ENCODE data around the gene AP1M2. TPM values are rescaled to one million over a fixed set of nuclear protein-coding genes. Genes with fewer than 3 reads are reported as not detected.

Gene AP1M2
- total RNA-seq, 3 donors from 2014 or later, result 42.6 to 140 (median 131) TPM

DNA sequence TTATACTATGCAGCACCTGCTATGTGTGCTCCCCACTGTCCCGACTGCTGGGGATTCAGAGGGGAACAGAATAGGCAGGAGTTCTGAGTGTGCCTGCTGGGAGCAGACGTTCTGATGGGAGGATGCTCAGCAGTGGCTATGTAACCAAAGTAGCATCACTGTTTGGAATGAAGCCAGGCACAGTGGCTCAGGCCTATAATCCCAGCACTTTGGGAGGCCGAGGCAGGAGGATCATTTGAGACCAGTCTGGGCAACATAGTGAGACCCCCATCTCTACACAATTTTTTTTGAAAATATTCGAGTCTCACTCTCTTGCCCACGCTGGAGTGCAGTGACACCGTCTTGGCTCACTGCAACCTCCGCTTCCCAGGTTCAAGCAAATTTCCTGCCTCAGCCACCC lies 37.4 kb downstream of the AP1M2 start:
- Histone ChIP-seq H3K9me3 (no peaks in the 10 kb centered on the region), H3K36me3 (ENCODE audit: low read depth) (peaks cover 21% of the 10 kb centered on the region), H3K4me3 (no peak overlapping the region), H3K4me1 (ENCODE audit: low read depth) (peaks cover 31% of the 10 kb centered on the region)
- ATAC-seq (no peak), DNase-seq (no peak)
- TF ChIP-seq, protein P1, sequence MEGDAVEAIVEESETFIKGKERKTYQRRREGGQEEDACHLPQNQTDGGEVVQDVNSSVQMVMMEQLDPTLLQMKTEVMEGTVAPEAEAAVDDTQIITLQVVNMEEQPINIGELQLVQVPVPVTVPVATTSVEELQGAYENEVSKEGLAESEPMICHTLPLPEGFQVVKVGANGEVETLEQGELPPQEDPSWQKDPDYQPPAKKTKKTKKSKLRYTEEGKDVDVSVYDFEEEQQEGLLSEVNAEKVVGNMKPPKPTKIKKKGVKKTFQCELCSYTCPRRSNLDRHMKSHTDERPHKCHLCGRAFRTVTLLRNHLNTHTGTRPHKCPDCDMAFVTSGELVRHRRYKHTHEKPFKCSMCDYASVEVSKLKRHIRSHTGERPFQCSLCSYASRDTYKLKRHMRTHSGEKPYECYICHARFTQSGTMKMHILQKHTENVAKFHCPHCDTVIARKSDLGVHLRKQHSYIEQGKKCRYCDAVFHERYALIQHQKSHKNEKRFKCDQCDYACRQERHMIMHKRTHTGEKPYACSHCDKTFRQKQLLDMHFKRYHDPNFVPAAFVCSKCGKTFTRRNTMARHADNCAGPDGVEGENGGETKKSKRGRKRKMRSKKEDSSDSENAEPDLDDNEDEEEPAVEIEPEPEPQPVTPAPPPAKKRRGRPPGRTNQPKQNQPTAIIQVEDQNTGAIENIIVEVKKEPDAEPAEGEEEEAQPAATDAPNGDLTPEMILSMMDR (IDR thresholded peaks at IDR 0.05), result no peak
- intact Hi-C loops (cut with DNase I, micrococcal nuclease), result no loop called here

DNA sequence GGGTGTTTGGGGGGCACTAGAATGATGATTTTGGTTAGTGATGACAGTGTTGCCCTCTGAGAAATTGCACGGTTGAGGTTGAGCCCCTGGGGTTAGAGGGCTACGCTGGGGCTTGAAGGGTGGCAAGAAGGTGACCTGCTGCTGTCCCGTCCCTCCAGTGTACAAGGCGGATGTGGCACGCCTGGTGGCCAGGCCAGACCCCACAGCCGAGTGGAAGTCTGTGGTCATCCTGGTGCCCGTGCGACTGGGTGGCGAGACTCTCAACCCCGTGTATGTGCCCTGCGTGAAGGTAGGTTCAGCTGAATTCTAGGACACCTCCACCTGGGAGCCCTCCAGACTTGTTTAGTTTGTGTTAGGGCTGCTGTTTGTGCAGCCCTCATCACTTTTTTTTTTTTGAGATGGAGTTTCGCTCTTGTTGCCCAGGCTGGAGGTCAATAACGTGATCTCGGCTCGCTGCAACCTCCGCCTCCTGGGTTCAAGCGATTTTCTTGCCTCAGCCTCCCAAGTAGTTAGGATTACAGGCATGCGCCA lies 38.3 kb downstream of the AP1M2 start:
- Histone ChIP-seq H3K4me3 (no peak overlapping the region), H3K9me3 (no peaks in the 10 kb centered on the region), H3K4me1 (ENCODE audit: low read depth) (peaks cover 28% of the 10 kb centered on the region), H3K36me3 (ENCODE audit: low read depth) (peaks cover 21% of the 10 kb centered on the region)
- TF ChIP-seq, protein P1 (IDR thresholded peaks at IDR 0.05), result no peak
- DNase-seq (no peak), ATAC-seq (no peak)
- intact Hi-C loops (cut with DNase I, micrococcal nuclease), result no loop called here

DNA sequence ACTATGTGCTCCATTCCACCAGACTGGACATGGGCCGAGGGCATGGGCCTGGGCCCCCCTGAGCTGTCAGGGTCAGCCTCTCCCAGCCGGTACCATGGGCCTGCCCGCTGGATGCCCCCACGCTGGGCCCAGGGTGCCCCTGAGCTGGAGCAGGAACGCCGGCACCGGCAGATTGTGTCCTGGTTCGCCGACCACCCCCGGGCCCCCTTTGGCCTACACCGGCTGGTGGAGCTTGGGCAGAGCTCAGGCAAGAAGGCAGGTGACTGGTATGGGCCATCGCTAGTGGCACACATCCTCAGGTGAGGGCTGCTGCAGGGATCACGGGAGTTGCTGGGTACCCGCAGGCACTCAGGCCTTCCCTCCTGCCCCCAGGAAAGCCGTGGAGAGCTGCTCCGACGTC lies 40.3 kb downstream of the AP1M2 start:
- ATAC-seq, result no peak
- Histone ChIP-seq H3K4me1 (ENCODE audit: low read depth) (peaks cover 33% of the 10 kb centered on the region), H3K9me3 (no peaks in the 10 kb centered on the region), H3K36me3 (ENCODE audit: low read depth) (peaks cover 21% of the 10 kb centered on the region), H3K4me3 (no peak overlapping the region)
- TF ChIP-seq, protein P1 (IDR thresholded peaks at IDR 0.05), result no peak
- intact Hi-C loops (cut with DNase I, micrococcal nuclease), result no loop called here
- DNase-seq, result no peak

DNA sequence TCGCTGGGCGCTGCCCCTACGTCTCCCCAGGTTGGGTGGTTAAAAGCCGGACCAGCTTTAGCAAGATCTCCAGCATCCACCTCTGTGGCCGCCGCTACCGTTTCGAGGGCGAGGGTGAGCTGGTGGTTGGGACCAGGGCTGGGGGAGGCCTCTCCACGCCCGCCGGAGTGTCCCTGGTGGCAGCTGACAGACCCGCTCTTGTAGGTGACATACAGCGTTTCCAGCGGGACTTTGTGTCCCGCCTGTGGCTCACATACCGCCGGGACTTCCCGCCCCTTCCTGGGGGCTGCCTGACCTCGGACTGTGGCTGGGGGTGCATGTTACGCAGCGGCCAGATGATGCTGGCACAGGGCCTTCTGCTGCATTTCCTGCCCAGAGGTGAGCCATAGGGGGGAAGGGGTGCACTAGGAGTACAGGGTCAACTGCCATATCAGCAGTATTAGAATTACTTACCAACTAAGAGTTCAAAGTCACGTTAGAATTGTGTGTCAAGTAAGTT lies 42.3 kb downstream of the AP1M2 start:
- TF ChIP-seq, protein P1 (IDR thresholded peaks at IDR 0.05), result no peak
- peak overlapping the region; percentile 95 for H3K4me3 ChIP-seq
- intact Hi-C loops (cut with DNase I, micrococcal nuclease), result no loop called here
- DNase-seq (peak in 2 of 3 donors; percentile 58 to 66), ATAC-seq (no peak)
- peaks cover 15% of the 10 kb centered on the region for H3K36me3 ChIP-seq (ENCODE audit: low read depth)
- H3K9me3 ChIP-seq, result no peaks in the 10 kb centered on the region
- peaks cover 24% of the 10 kb centered on the region for H3K4me1 ChIP-seq (ENCODE audit: low read depth)

DNA sequence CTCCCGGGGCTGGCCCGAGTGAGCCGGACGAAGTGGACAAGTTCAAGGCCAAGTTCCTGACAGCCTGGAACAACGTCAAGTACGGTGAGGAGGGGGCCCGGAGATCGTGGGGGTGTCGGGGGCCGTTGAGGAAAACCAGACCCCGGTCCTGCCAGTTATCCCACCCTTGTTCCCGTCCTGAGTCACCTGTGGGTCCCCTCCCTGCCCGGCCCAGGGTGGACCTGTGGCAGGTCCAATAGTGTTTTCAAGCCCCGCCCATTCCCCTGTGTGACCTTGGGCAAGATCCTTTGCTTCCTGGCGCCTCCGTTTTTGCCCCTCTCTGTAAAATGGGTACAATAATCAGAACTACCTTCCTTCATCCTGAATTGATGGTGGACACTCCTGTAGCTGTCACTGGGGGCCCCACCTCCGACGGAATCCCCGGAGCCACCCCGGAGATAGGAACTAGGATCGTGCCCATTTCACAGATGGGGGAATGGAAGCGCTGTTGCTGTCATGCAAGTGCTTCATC lies 42.8 kb downstream of the AP1M2 start:
- H3K36me3 ChIP-seq (ENCODE audit: low read depth), result peaks cover 10% of the 10 kb centered on the region
- intact Hi-C loops (cut with DNase I, micrococcal nuclease), result no loop called here
- DNase-seq, result peak; percentile 82 to 89 (median 82)
- peak overlapping the region; percentile 95 for H3K4me3 ChIP-seq
- peaks cover 19% of the 10 kb centered on the region for H3K4me1 ChIP-seq (ENCODE audit: low read depth)
- no peaks in the 10 kb centered on the region for H3K9me3 ChIP-seq
- ATAC-seq, result peak; percentile 72
- TF ChIP-seq, protein P1 (IDR thresholded peaks at IDR 0.05), result no peak
